IPS DF 6.9 (cell line): ENCODE results near the gene RPS10.
"Not testable (repeated sequence)": the region's sequence is repeated elsewhere in the genome, so short reads cannot be mapped to it uniquely, and the experiment has no call there.

Experiments used
- DNase-seq: peaks from one replicate; pipeline ENCODE4 v3.0.0-alpha.2; 2013; ENCODE audit warnings: low read depth, low spot score
- H3K27ac ChIP-seq: one replicate; pipeline ENCODE4 v1.5.1; 2013; ENCODE audit warnings: low read length, control low read depth
- H3K27me3 ChIP-seq: 2 replicates; pipeline ENCODE4 v1.6.1; 2013; ENCODE audit warnings: mild to moderate bottlenecking, low read length; ENCODE audit not compliant: control insufficient read depth, insufficient read depth
- H3K36me3 ChIP-seq: 2 replicates; pipeline ENCODE4 v1.6.1; 2013; ENCODE audit warnings: low read length; ENCODE audit not compliant: control insufficient read depth, insufficient read depth
- H3K4me1 ChIP-seq: 2 replicates; pipeline ENCODE4 v1.6.1; 2013; ENCODE audit warnings: low read length; ENCODE audit not compliant: control insufficient read depth, insufficient read depth
- H3K4me3 ChIP-seq: 2 replicates; pipeline ENCODE4 v1.5.1; 2013; ENCODE audit warnings: mild to moderate bottlenecking, low read length
- H3K9me3 ChIP-seq: 2 replicates; pipeline ENCODE4 v1.6.1; 2013; ENCODE audit warnings: low read length, inconsistent platforms; ENCODE audit not compliant: control insufficient read depth, insufficient read depth
- WGBS: extraction: QIAGEN DNeasy Blood & Tissue Kit; methylation state at CpG from one replicate; pipeline ENCODE4 v1.1.7; 2013; ENCODE audit warnings: mixed read lengths, missing lambda C conversion rate; ENCODE audit not compliant: insufficient read length, insufficient coverage; 5-methylcytosine and 5-hydroxymethylcytosine counted together

The RPS10 gene

DNA sequence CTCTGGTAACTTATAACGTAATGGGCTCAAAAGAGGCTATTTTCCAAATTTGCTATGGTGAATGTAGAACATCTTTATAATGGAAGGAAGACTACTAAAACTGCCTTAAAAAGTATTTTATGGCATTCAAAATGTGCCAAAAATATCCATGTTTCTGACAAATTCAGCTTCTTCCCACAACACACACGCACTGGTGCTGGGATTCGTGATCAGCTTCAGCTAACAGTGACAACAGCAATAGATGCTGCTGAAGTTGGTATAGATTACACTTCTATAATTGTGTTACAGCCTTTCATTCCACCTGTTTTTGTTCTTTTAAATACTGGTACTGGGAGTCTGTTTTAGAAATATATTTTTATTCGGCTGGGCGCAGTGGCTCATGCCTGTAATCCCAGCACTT is 52.4 kb downstream of the RPS10 start:
- Histone ChIP-seq H3K27me3 (no peaks in the 10 kb centered on the region), H3K36me3 (no peaks in the 10 kb centered on the region), H3K27ac (no peak overlapping the region), H3K9me3 (no peaks in the 10 kb centered on the region), H3K4me3 (no peak overlapping the region), H3K4me1 (no peaks in the 10 kb centered on the region)
- DNase-seq = no peak
- WGBS = no CpG with 5 or more reads among the region's 5 CpGs

DNA sequence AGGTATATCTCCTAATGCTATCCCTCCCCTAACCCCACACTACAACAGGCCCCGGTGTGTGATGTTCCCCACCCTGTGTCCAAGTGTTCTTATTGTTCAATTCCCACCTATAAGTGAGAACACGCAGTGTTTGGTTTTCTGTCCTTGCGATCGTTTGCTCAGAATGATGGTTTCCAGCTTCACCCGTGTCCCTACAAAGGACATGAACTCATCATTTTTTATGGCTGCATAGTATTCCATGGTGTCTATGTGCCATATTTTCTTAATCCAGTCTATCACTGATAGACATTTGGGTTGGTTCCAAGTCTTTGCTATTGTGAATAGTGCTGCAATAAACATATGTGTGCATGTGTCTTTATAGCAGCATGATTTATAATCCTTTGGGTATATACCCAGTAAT is 54.0 kb downstream of the RPS10 start:
- H3K4me1 ChIP-seq, H3K4me3 ChIP-seq, H3K27me3 ChIP-seq, H3K27ac ChIP-seq, DNase-seq, H3K9me3 ChIP-seq, H3K36me3 ChIP-seq: not testable (repeated sequence)
- WGBS = no CpG with 5 or more reads among the region's 5 CpGs

DNA sequence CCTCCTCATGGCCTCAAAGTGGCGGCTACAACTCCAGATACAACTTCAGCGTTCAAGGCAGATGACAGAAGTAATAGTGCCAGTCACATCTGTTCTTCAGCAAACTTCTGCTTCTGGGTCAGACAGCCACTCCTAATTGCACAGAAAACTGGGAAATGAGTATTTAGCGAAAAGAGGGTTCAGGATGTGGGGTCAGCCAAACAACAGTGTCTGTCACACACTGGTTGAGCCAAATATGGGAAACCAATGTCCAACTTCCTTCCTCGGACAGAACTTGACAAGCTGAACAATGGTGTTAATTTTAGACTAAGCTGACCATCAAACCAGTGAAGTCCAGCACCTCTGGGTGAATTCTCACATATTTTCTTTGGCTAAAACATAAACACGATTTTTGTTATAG is 55.5 kb downstream of the RPS10 start:
- WGBS = no CpG with 5 or more reads among the region's 5 CpGs
- DNase-seq = no peak
- H3K4me1 ChIP-seq = no peaks in the 10 kb centered on the region
- H3K4me3 ChIP-seq = no peak overlapping the region
- H3K27me3 ChIP-seq = no peaks in the 10 kb centered on the region
- no peaks in the 10 kb centered on the region for H3K9me3 ChIP-seq
- H3K36me3 ChIP-seq = no peaks in the 10 kb centered on the region
- H3K27ac ChIP-seq = no peak overlapping the region

DNA sequence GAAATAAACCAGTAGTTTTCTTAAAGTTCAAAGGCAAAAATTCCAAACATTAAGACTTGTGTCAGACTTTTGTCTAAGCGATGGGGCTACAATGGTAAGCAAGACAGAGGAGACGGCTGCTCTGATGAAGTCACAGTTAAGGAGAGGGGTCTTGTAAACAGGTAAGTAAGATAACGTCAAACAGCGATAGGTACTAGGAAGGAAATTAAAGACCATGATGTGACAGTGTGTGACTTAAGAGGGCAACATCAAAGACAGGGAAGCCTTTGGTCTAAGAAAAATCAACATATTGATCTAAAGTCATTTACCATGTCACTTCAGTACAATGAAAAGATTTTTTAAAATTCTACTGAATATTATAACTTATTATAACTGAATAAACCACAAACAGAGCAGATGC is 56.5 kb downstream of the RPS10 start:
- no peak for DNase-seq
- H3K4me3 ChIP-seq = no peak overlapping the region
- no CpG with 5 or more reads among the region's 4 CpGs for WGBS
- no peaks in the 10 kb centered on the region for H3K4me1 ChIP-seq
- no peaks in the 10 kb centered on the region for H3K36me3 ChIP-seq
- no peaks in the 10 kb centered on the region for H3K27me3 ChIP-seq
- no peaks in the 10 kb centered on the region for H3K9me3 ChIP-seq
- no peak overlapping the region for H3K27ac ChIP-seq
